Brain microvascular endothelial cell (primary cell): ENCODE data around the gene EDA.
A peak's percentile ranks its signal among the peaks of the same experiment; 100 is the strongest.

Experiments used
- DNase-seq: peaks from one replicate; pipeline ENCODE4 v3.0.0-alpha.2; 2020
- H3K27ac ChIP-seq: fragments of 250-450 bp; sonication (Bioruptor Pico); 2 replicates; pipeline ENCODE4 v1.5.1; 2020; ENCODE audit warnings: mild to moderate bottlenecking, moderate library complexity
- H3K27me3 ChIP-seq: fragments of 250-450 bp; sonication (Bioruptor Pico); replicated peaks from 2 replicates; pipeline ENCODE4 v1.5.1; 2020; ENCODE audit warnings: mild to moderate bottlenecking
- H3K36me3 ChIP-seq: fragments of 250-450 bp; sonication (Bioruptor Pico); replicated peaks from 2 replicates; pipeline ENCODE4 v1.5.1; 2020; ENCODE audit warnings: mild to moderate bottlenecking
- H3K4me3 ChIP-seq: 2 replicates; pipeline ENCODE4 v1.5.1; 2011; ENCODE audit warnings: low read depth, mild to moderate bottlenecking, control low read depth, low read length, moderate library complexity
- in situ Hi-C: cut with HindIII; loops from 2 replicates; pipeline ENCODE4 v1.10.0; 2017; ENCODE audit warnings: low sequenced_read_pairs, low pct_ligation_motif_present
- TF ChIP-seq, protein P1 (sequence below): IDR thresholded peaks from 2 replicates; pipeline ENCODE4 v1.5.1; 2011; ENCODE audit warnings: low read depth, mild to moderate bottlenecking, moderate library complexity, low read length, control low read depth, inconsistent platforms; ENCODE audit errors: missing control alignments

EDA gene

GRCh38 chrX:69961365-69962072 lies 345.6 kb downstream of the EDA start:
- Histone ChIP-seq H3K27ac (no peak overlapping the region), H3K4me3 (no peak overlapping the region), H3K36me3 (no peaks in the 10 kb centered on the region), H3K27me3 (no peaks in the 10 kb centered on the region)
- peak; percentile 15 for DNase-seq
- TF ChIP-seq, protein P1, sequence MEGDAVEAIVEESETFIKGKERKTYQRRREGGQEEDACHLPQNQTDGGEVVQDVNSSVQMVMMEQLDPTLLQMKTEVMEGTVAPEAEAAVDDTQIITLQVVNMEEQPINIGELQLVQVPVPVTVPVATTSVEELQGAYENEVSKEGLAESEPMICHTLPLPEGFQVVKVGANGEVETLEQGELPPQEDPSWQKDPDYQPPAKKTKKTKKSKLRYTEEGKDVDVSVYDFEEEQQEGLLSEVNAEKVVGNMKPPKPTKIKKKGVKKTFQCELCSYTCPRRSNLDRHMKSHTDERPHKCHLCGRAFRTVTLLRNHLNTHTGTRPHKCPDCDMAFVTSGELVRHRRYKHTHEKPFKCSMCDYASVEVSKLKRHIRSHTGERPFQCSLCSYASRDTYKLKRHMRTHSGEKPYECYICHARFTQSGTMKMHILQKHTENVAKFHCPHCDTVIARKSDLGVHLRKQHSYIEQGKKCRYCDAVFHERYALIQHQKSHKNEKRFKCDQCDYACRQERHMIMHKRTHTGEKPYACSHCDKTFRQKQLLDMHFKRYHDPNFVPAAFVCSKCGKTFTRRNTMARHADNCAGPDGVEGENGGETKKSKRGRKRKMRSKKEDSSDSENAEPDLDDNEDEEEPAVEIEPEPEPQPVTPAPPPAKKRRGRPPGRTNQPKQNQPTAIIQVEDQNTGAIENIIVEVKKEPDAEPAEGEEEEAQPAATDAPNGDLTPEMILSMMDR, result no peak
- in situ Hi-C loops, result no loop called here

GRCh38 chrX:69968950-69969349 lies 353.0 kb downstream of the EDA start:
- no peak overlapping the region for H3K4me3 ChIP-seq
- H3K27me3 ChIP-seq, result no peaks in the 10 kb centered on the region
- no peaks in the 10 kb centered on the region for H3K36me3 ChIP-seq
- in situ Hi-C loops, result no loop called here
- no peak overlapping the region for H3K27ac ChIP-seq
- no peak for DNase-seq
- TF ChIP-seq, protein P1, result no peak

GRCh38 chrX:69969460-69969859 lies 353.5 kb downstream of the EDA start:
- Histone ChIP-seq H3K4me3 (no peak overlapping the region), H3K27ac (no peak overlapping the region), H3K27me3 (no peaks in the 10 kb centered on the region), H3K36me3 (no peaks in the 10 kb centered on the region)
- TF ChIP-seq, protein P1, result no peak
- in situ Hi-C loops, result no loop called here
- no peak for DNase-seq

DNA sequence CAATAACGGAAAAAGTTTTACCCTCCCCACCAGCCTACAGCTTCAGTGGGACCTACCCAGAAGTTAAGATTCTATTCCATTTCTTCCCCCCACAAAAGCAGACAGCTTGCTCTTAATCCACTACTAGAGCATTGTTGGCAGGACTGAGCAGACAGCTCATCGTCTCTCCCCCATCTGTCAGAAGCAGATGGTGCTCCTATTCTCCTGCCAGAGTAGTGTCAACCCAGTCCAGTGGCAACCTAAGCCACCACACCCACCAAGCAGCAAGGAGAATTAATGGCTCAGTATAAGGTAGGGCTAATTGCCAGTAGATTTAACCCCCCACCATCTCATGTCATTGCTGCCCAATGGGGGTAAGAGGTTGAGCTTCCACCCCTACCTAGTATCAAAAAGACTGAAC lies 371.8 kb downstream of the EDA start:
- no peak overlapping the region for H3K27ac ChIP-seq
- in situ Hi-C loops, result no loop called here
- H3K4me3 ChIP-seq, result no peak overlapping the region
- H3K36me3 ChIP-seq, result no peaks in the 10 kb centered on the region
- no peak for DNase-seq
- no peaks in the 10 kb centered on the region for H3K27me3 ChIP-seq
- TF ChIP-seq, protein P1, result no peak

GRCh38 chrX:69988955-69989394 lies 373.1 kb downstream of the EDA start:
- in situ Hi-C loops, result no loop called here
- no peak for DNase-seq
- Histone ChIP-seq H3K27me3 (no peaks in the 10 kb centered on the region), H3K4me3 (no peak overlapping the region), H3K36me3 (no peaks in the 10 kb centered on the region), H3K27ac (no peak overlapping the region)
- TF ChIP-seq, protein P1, result no peak

DNA sequence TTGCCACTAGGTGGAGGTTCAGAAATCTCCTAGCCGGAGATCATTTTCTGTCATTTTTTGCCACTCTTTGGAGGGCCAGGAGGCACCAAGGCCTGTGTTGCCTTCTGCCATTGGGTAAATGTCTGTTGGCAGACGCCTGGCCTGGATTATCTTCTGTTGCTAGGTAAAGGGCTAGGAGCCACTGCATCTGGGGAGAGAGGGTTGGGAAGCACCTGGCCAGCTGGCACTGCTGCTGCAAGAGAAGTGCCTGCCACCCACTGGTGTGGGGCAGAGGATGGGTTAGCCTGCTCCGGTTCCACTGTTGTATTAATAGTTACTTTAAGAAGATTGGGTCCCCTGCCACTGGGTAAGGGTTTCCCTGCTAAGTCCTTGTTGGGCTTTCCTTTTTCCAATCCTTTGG lies 375.8 kb downstream of the EDA start:
- no peak overlapping the region for H3K4me3 ChIP-seq
- in situ Hi-C loops, result no loop called here
- H3K27ac ChIP-seq, result no peak overlapping the region
- no peak for DNase-seq
- TF ChIP-seq, protein P1, result no peak
- H3K36me3 ChIP-seq, result no peaks in the 10 kb centered on the region
- no peaks in the 10 kb centered on the region for H3K27me3 ChIP-seq
